DND-41 (cell line): ENCODE measurements around the gene KCNAB2.

Experiments used
- ATAC-seq: fragments of 200-7000 bp; cut with Tn5 transposase; 3 replicates; pipeline ENCODE4 v1.9.1; 2021; ENCODE audit warnings: low read depth; ENCODE audit not compliant: insufficient read depth
- DNase-seq: peaks from one replicate; pipeline ENCODE4 v3.0.0-alpha.2; 2020
- H2AFZ ChIP-seq: 2 replicates; pipeline ENCODE4 v1.6.0; 2012; ENCODE audit warnings: low read depth, low read length
- H3K27ac ChIP-seq: 2 replicates; pipeline ENCODE4 v1.5.1; 2012; ENCODE audit warnings: low read length, inconsistent platforms
- H3K27me3 ChIP-seq: fragments of 200-600 bp; sonication (generic); 2 replicates; pipeline ENCODE4 v1.6.0; 2012; ENCODE audit warnings: low read length, mild to moderate bottlenecking, inconsistent platforms; ENCODE audit not compliant: insufficient read depth, poor library complexity
- H3K36me3 ChIP-seq: 2 replicates; pipeline ENCODE4 v1.5.1; 2012; ENCODE audit warnings: low read length, inconsistent platforms; ENCODE audit not compliant: insufficient read depth
- H3K4me1 ChIP-seq: 2 replicates; pipeline ENCODE4 v1.5.1; 2012; ENCODE audit warnings: mild to moderate bottlenecking, low read length; ENCODE audit not compliant: insufficient read depth
- H3K4me2 ChIP-seq: 2 replicates; pipeline ENCODE4 v1.6.0; 2012; ENCODE audit warnings: mild to moderate bottlenecking, moderate library complexity, low read length, inconsistent platforms; ENCODE audit not compliant: insufficient read depth
- H3K4me3 ChIP-seq, 2 experiments: fragments of 200-600 bp in 1 of 2; shearing (Covaris generic) in 1 of 2; 2 replicates each; pipeline ENCODE4 v1.5.1; 2012 to 2016; ENCODE audit warnings: inconsistent platforms in 2 of 2, low read length in 2 of 2, mild to moderate bottlenecking in 2 of 2, low read depth in 1 of 2, moderate library complexity in 1 of 2
- H3K79me2 ChIP-seq: 2 replicates; pipeline ENCODE4 v1.6.0; 2012; ENCODE audit warnings: low read length, inconsistent platforms; ENCODE audit not compliant: insufficient read depth
- H3K9ac ChIP-seq: 2 replicates; pipeline ENCODE4 v1.6.0; 2012; ENCODE audit warnings: low read depth, mild to moderate bottlenecking, inconsistent platforms, low read length, moderate library complexity
- H3K9me3 ChIP-seq: 2 replicates; pipeline ENCODE4 v1.5.1; 2012; ENCODE audit warnings: low read length, moderate library complexity, mild to moderate bottlenecking, inconsistent platforms; ENCODE audit not compliant: insufficient read depth, severe bottlenecking
- H4K20me1 ChIP-seq: 2 replicates; pipeline ENCODE4 v1.6.0; 2012; ENCODE audit warnings: low read length; ENCODE audit not compliant: insufficient read depth
- EZH2 ChIP-seq: IDR thresholded peaks from 3 replicates; pipeline ENCODE4 v1.6.1; 2012; ENCODE audit warnings: borderline replicate concordance, low read depth, mild to moderate bottlenecking, moderate library complexity, low read length, inconsistent platforms; ENCODE audit not compliant: severe bottlenecking
- TF ChIP-seq, protein P1 (sequence below): IDR thresholded peaks from 2 replicates; pipeline ENCODE4 v1.5.1; 2012; ENCODE audit warnings: borderline replicate concordance, low read length, moderate library complexity, mild to moderate bottlenecking; ENCODE audit not compliant: poor library complexity, severe bottlenecking; ENCODE audit errors: extremely low read depth

KCNAB2 gene

DNA sequence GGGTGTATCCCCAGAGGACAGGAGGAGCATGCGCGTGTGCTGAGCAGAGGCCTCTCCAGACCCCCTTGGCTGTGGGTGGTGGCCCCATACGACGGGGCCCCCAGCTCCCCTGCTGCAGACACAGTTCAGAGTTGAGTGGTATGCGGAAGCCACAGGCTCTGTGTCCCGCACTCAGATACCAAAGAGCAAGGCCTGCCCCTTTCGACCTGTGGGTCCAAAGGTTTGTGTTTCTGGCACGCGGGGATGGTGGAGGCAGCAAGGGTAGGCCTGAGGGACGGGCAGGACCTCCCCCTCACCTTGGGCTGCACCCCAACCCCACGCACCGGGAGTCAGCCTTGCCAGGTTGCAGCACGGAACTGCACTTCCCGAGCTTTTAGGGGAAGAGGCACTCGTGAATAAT lies at the start of gene KCNAB2:
KCNAB2 (plus strand) TSS at position 328 of the 400 bp plus-strand sequence. CDS start 5,649 bp downstream, outside the sequence.
- H3K4me2 ChIP-seq, result no peak within 1 kb of the TSS
- H2AFZ ChIP-seq, result no peak within 1 kb of the TSS
- H3K79me2 ChIP-seq, result no peaks in the 10 kb centered on the region
- no peak within 1 kb of the TSS for H3K27ac ChIP-seq
- H3K4me3 ChIP-seq, result no peak within 1 kb of the TSS
- no peak for DNase-seq
- no peaks in the 10 kb centered on the region for H3K4me1 ChIP-seq
- H4K20me1 ChIP-seq, result peaks cover 89% of the 10 kb centered on the region
- H3K9ac ChIP-seq, result no peak within 1 kb of the TSS
- TF ChIP-seq, protein P1, sequence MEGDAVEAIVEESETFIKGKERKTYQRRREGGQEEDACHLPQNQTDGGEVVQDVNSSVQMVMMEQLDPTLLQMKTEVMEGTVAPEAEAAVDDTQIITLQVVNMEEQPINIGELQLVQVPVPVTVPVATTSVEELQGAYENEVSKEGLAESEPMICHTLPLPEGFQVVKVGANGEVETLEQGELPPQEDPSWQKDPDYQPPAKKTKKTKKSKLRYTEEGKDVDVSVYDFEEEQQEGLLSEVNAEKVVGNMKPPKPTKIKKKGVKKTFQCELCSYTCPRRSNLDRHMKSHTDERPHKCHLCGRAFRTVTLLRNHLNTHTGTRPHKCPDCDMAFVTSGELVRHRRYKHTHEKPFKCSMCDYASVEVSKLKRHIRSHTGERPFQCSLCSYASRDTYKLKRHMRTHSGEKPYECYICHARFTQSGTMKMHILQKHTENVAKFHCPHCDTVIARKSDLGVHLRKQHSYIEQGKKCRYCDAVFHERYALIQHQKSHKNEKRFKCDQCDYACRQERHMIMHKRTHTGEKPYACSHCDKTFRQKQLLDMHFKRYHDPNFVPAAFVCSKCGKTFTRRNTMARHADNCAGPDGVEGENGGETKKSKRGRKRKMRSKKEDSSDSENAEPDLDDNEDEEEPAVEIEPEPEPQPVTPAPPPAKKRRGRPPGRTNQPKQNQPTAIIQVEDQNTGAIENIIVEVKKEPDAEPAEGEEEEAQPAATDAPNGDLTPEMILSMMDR, result no peak
- TF ChIP-seq EZH2, result no peak
- H3K27me3 ChIP-seq, result no peaks in the 10 kb centered on the region
- H3K36me3 ChIP-seq, result peaks cover 49% of the 10 kb centered on the region
- H3K9me3 ChIP-seq, result no peaks in the 10 kb centered on the region
- no peak for ATAC-seq

DNA sequence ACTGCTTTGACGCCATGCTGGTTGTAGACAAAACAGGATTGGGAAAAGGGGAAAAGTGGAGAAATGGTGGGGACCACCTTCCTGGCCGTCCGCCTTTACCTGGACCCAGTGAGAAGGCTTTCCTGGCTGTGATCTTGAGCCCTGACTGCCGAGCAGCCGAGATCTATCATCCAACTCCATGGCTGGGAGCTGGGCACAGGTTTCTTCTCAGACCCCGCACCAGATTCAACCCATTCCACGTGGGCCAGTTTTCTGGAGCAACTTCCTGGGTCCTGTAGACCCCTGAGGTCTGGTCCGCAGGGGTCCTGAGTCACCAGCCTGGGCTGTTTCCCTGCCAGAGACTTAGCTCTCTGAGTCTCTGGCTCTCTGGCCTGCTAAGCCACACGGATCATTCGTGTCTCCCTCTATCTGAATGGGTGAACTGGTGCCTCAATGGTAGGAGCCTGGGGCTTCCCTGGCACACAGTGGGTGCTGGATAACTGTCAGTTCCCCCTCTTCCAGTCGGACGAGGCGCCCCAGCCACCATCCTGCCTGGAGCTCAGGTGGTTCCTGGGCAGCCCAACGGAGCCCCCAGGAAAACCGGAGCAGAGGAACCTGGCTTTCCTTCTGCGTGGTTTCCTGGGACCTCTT lies 48.9 kb upstream of the KCNAB2 start:
- peaks cover 22% of the 10 kb centered on the region for H3K4me1 ChIP-seq

DNA sequence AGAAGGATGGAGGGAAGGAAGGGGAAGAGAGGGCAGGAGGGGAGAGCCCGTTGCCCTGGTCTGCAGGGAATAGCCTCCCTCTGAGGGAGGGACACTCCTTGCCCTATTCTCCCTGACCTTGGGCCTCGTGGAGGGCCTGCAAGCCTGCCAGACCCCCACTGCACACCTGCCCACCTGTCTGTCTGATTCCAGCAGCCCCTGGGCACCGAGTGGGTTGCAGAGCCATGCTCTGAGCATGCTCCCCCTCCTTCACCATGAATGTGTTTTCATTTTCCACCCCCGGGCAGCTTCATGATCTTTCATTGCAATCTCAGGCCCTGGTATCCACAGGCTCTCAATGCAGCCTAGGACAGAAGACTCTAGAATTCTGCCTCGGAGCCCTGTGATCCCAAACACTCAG lies 48.4 kb upstream of the KCNAB2 start:
- peaks cover 82% of the 10 kb centered on the region for H4K20me1 ChIP-seq
- ATAC-seq (no peak), DNase-seq (no peak)
- H3K4me2 ChIP-seq, result no peak overlapping the region
- H2AFZ ChIP-seq, result no peak overlapping the region
- no peak overlapping the region for H3K27ac ChIP-seq
- H3K79me2 ChIP-seq, result peaks cover 10% of the 10 kb centered on the region
- no peaks in the 10 kb centered on the region for H3K27me3 ChIP-seq
- no peak overlapping the region for H3K4me3 ChIP-seq
- no peak for TF ChIP-seq EZH2
- TF ChIP-seq, protein P1, result no peak
- H3K4me1 ChIP-seq, result peaks cover 22% of the 10 kb centered on the region
- H3K9ac ChIP-seq, result no peak overlapping the region
- H3K36me3 ChIP-seq, result no peaks in the 10 kb centered on the region
- H3K9me3 ChIP-seq, result no peaks in the 10 kb centered on the region

More for the DNA sequence above, 48.9 kb upstream of the KCNAB2 start:
- Histone ChIP-seq H3K4me2 (no peak overlapping the region), H3K79me2 (peaks cover 10% of the 10 kb centered on the region), H4K20me1 (peaks cover 77% of the 10 kb centered on the region), H3K9ac (no peak overlapping the region), H3K36me3 (no peaks in the 10 kb centered on the region), H2AFZ (no peak overlapping the region), H3K27me3 (no peaks in the 10 kb centered on the region), H3K4me3 (no peak overlapping the region), H3K27ac (no peak overlapping the region), H3K9me3 (no peaks in the 10 kb centered on the region)
- no peak for DNase-seq
- no peak for ATAC-seq
- TF ChIP-seq, protein P1, result no peak
